Liver (tissue), 3 donors: Measurements from ENCODE around the gene OSBPL9.
A peak's percentile ranks its signal among the peaks of the same experiment; 100 is the strongest.

Experiments
- CTCF ChIP-seq: fragments of 150-350 bp; IDR thresholded peaks from 2 replicates; pipeline ENCODE4 v1.5.1; 2017; ENCODE audit warnings: improper control_type of control experiment, low read depth, low read length; ENCODE audit not compliant: missing input control
- FOXA1 ChIP-seq: IDR thresholded peaks from 2 replicates; pipeline ENCODE4 v1.6.1; 2016; ENCODE audit warnings: antibody characterized with exemption
- GABPA ChIP-seq, 2 donors: IDR thresholded peaks in 1 of 2; conservative IDR thresholded peaks in 1 of 2; 2 replicates each; pipeline ENCODE4 v1.6.1; 2016; ENCODE audit warnings: antibody characterized with exemption in 2 of 2, mild to moderate bottlenecking in 1 of 2, moderate library complexity in 1 of 2
- HNF4A ChIP-seq, 2 donors: conservative IDR thresholded peaks; 2 replicates each; pipeline ENCODE4 v1.6.1; 2016; ENCODE audit warnings: antibody characterized with exemption in 2 of 2, mild to moderate bottlenecking in 2 of 2
- JUND ChIP-seq, 2 donors: IDR thresholded peaks; 2 replicates each; pipeline ENCODE4 v1.6.1; 2016; ENCODE audit warnings: antibody characterized with exemption in 2 of 2
- MAX ChIP-seq: IDR thresholded peaks from 2 replicates; pipeline ENCODE4 v1.6.1; 2016; ENCODE audit warnings: antibody characterized with exemption
- RAD21 ChIP-seq, 2 donors: IDR thresholded peaks; 2 replicates each; pipeline ENCODE4 v1.6.1; 2016; ENCODE audit warnings: antibody characterized with exemption in 2 of 2, mild to moderate bottlenecking in 2 of 2
- RXRA ChIP-seq, 2 donors: IDR thresholded peaks; 2 replicates each; pipeline ENCODE4 v1.6.1; 2017 to 2018; ENCODE audit warnings: antibody characterized with exemption in 2 of 2, mild to moderate bottlenecking in 1 of 2
- TAF1 ChIP-seq: conservative IDR thresholded peaks from 2 replicates; pipeline ENCODE4 v1.6.1; 2016; ENCODE audit warnings: antibody characterized with exemption, mild to moderate bottlenecking
- TF ChIP-seq, protein P1 (sequence below): IDR thresholded peaks from 2 replicates; pipeline ENCODE4 v1.6.1; 2016; ENCODE audit warnings: antibody characterized with exemption, mild to moderate bottlenecking
- TF ChIP-seq, protein P2 (sequence below): IDR thresholded peaks from 2 replicates; pipeline ENCODE4 v1.6.1; 2016; ENCODE audit warnings: antibody characterized with exemption
- donor health status: healthy.
- donor health status: healthy.

GRCh38 chr1:51794260-51794659 is 177.4 kb downstream of the OSBPL9 start:
- no peak for TF ChIP-seq CTCF
- no peak for TF ChIP-seq JUND (IDR thresholded peaks at IDR 0.05)
- TF ChIP-seq, protein P1, sequence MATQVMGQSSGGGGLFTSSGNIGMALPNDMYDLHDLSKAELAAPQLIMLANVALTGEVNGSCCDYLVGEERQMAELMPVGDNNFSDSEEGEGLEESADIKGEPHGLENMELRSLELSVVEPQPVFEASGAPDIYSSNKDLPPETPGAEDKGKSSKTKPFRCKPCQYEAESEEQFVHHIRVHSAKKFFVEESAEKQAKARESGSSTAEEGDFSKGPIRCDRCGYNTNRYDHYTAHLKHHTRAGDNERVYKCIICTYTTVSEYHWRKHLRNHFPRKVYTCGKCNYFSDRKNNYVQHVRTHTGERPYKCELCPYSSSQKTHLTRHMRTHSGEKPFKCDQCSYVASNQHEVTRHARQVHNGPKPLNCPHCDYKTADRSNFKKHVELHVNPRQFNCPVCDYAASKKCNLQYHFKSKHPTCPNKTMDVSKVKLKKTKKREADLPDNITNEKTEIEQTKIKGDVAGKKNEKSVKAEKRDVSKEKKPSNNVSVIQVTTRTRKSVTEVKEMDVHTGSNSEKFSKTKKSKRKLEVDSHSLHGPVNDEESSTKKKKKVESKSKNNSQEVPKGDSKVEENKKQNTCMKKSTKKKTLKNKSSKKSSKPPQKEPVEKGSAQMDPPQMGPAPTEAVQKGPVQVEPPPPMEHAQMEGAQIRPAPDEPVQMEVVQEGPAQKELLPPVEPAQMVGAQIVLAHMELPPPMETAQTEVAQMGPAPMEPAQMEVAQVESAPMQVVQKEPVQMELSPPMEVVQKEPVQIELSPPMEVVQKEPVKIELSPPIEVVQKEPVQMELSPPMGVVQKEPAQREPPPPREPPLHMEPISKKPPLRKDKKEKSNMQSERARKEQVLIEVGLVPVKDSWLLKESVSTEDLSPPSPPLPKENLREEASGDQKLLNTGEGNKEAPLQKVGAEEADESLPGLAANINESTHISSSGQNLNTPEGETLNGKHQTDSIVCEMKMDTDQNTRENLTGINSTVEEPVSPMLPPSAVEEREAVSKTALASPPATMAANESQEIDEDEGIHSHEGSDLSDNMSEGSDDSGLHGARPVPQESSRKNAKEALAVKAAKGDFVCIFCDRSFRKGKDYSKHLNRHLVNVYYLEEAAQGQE = no peak
- TF ChIP-seq TAF1 = no peak
- TF ChIP-seq, protein P2, sequence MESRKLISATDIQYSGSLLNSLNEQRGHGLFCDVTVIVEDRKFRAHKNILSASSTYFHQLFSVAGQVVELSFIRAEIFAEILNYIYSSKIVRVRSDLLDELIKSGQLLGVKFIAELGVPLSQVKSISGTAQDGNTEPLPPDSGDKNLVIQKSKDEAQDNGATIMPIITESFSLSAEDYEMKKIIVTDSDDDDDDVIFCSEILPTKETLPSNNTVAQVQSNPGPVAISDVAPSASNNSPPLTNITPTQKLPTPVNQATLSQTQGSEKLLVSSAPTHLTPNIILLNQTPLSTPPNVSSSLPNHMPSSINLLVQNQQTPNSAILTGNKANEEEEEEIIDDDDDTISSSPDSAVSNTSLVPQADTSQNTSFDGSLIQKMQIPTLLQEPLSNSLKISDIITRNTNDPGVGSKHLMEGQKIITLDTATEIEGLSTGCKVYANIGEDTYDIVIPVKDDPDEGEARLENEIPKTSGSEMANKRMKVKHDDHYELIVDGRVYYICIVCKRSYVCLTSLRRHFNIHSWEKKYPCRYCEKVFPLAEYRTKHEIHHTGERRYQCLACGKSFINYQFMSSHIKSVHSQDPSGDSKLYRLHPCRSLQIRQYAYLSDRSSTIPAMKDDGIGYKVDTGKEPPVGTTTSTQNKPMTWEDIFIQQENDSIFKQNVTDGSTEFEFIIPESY = no peak
- TF ChIP-seq MAX = no peak
- TF ChIP-seq RAD21 (IDR thresholded peaks at IDR 0.05) = no peak
- TF ChIP-seq GABPA (IDR thresholded peaks at IDR 0.05 in 1 of 2, conservative IDR thresholded peaks at IDR 0.05 in 1 of 2) = no peak
- TF ChIP-seq HNF4A (conservative IDR thresholded peaks at IDR 0.05) = peak; percentile 31
- peak; percentile 68 to 83 for TF ChIP-seq RXRA (IDR thresholded peaks at IDR 0.05)
- no peak for TF ChIP-seq FOXA1
